Calu3 (cell line): ENCODE measurements around the gene MSI2. TPM values are rescaled to one million over a fixed set of nuclear protein-coding genes. Genes with fewer than 3 reads are reported as not detected.

ENCODE experiments used
- BruUV-seq: library from RNA; stranded (reverse); fragments of 400-500 nt; replicated peaks from 2 replicates; lab custom pipeline; 2021; lab: Mats Ljungman, UMichigan
- CTCF ChIA-PET: fragments of 300-600 bp; sonication (Branson Sonifier 250); formaldehyde crosslinking; loops from one replicate; lab custom pipeline; 2022; ENCODE audit warnings: antibody characterized with exemption; lab: Charles Lee
- DNase-seq: peaks from one replicate; pipeline ENCODE4 v3.0.0; 2022
- H3K27ac Mint-ChIP-seq: one replicate; pipeline ENCODE4 v1.8.0; 2022; ENCODE audit warnings: mixed read lengths; ENCODE audit not compliant: unreplicated experiment
- H3K27me3 Mint-ChIP-seq: one replicate; pipeline ENCODE4 v1.8.0; 2022; ENCODE audit warnings: mixed read lengths; ENCODE audit not compliant: unreplicated experiment
- H3K36me3 Mint-ChIP-seq: one replicate; pipeline ENCODE4 v1.8.0; 2022; ENCODE audit warnings: mild to moderate bottlenecking, moderate library complexity, mixed read lengths; ENCODE audit not compliant: insufficient read depth, unreplicated experiment
- H3K4me1 Mint-ChIP-seq: one replicate; pipeline ENCODE4 v1.8.0; 2022; ENCODE audit warnings: mild to moderate bottlenecking, low read depth, mixed read lengths; ENCODE audit not compliant: unreplicated experiment
- H3K4me3 Mint-ChIP-seq: one replicate; pipeline ENCODE4 v1.8.0; 2022; ENCODE audit warnings: mild to moderate bottlenecking, low read depth, moderate library complexity, mixed read lengths; ENCODE audit not compliant: unreplicated experiment
- H3K9me3 Mint-ChIP-seq: one replicate; pipeline ENCODE4 v1.8.0; 2022; ENCODE audit warnings: low read depth, mixed read lengths; ENCODE audit not compliant: unreplicated experiment
- CTCF ChIP-seq: fragments of 200-600 bp; IDR thresholded peaks from one replicate; pipeline ENCODE4 v1.8.0; 2022; ENCODE audit warnings: antibody characterized with exemption; ENCODE audit not compliant: unreplicated experiment
- intact Hi-C: fragments of 100-400 bp; cut with micrococcal nuclease; formaldehyde crosslinking; loops from one replicate; pipeline ENCODE4 v1.10.0; 2022; ENCODE audit not compliant: unreplicated experiment
- total RNA-seq: library from RNA; stranded (reverse); gene quantifications from 2 replicates; pipeline ENCODE4 v1.2.3, GENCODE V29; 2022

Gene MSI2
- total RNA-seq, 1 experiment from 2014 or later, result 66.4 TPM

GRCh38 chr17:57294101-57294500 lies 37.8 kb downstream of the MSI2 start:
- Mint-ChIP-seq H3K36me3 (peaks cover 5% of the 10 kb centered on the region), H3K4me1 (no peaks in the 10 kb centered on the region), H3K27me3 (no peaks in the 10 kb centered on the region), H3K4me3 (no peak overlapping the region), H3K27ac (no peak overlapping the region), H3K9me3 (no peaks in the 10 kb centered on the region)
- BruUV-seq, result no TSS peak
- CTCF ChIA-PET, result interaction anchor here (0.6 kb wide), 1 partner anchor 218 kb away, joined by 3 read pairs; no protein-coding TSS in a partner anchor
- intact Hi-C loops, result no loop called here
- no peak for TF ChIP-seq CTCF
- DNase-seq, result no peak

- Mint-ChIP-seq H3K9me3 (no peaks in the 10 kb centered on the region), H3K27me3 (no peaks in the 10 kb centered on the region), H3K27ac (no peak overlapping the region), H3K4me3 (no peak overlapping the region), H3K36me3 (peaks cover 5% of the 10 kb centered on the region), H3K4me1 (no peaks in the 10 kb centered on the region)
- CTCF ChIA-PET, result no interaction called here
- TF ChIP-seq CTCF, result no peak
- DNase-seq, result no peak
- no TSS peak for BruUV-seq
- intact Hi-C loops, result no loop called here
Measured at GRCh38 chr17:57294629-57295501, 38.5 kb downstream of the MSI2 start.

GRCh38 chr17:57295526-57296023 lies 39.3 kb downstream of the MSI2 start:
- BruUV-seq, result no TSS peak
- Mint-ChIP-seq H3K27ac (no peak overlapping the region), H3K36me3 (peaks cover 5% of the 10 kb centered on the region), H3K27me3 (no peaks in the 10 kb centered on the region), H3K4me3 (no peak overlapping the region), H3K9me3 (no peaks in the 10 kb centered on the region), H3K4me1 (no peaks in the 10 kb centered on the region)
- DNase-seq, result no peak
- no peak for TF ChIP-seq CTCF
- intact Hi-C loops, result no loop called here
- CTCF ChIA-PET, result no interaction called here

GRCh38 chr17:57296231-57296630 lies 39.9 kb downstream of the MSI2 start:
- peaks cover 5% of the 10 kb centered on the region for H3K36me3 Mint-ChIP-seq
- intact Hi-C loops, result no loop called here
- BruUV-seq, result no TSS peak
- H3K4me3 Mint-ChIP-seq, result no peak overlapping the region
- H3K9me3 Mint-ChIP-seq, result no peaks in the 10 kb centered on the region
- DNase-seq, result no peak
- no peak for TF ChIP-seq CTCF
- H3K27ac Mint-ChIP-seq, result no peak overlapping the region
- CTCF ChIA-PET, result no interaction called here
- no peaks in the 10 kb centered on the region for H3K4me1 Mint-ChIP-seq
- H3K27me3 Mint-ChIP-seq, result no peaks in the 10 kb centered on the region
